CD14-positive monocyte (primary cell): ENCODE results near the gene CCNO. TPM values are rescaled to one million over a fixed set of nuclear protein-coding genes. Genes with fewer than 3 reads are reported as not detected.

Experiments used
- DNase-seq, 3 donors: peaks; one replicate each; pipeline ENCODE4 v3.0.0-alpha.2; 2011 to 2022
- H2AFZ ChIP-seq: 2 replicates; pipeline ENCODE4 v1.6.0; 2012; ENCODE audit warnings: mild to moderate bottlenecking, low read depth, low read length, inconsistent platforms; ENCODE audit not compliant: insufficient read depth, poor library complexity, severe bottlenecking
- H3K27ac ChIP-seq, 2 donors: 1 replicate in 1 of 2; 2 replicates in 1 of 2; pipeline ENCODE4 v1.5.1; 2012 to 2013; ENCODE audit warnings: low read length in 2 of 2, control low read depth in 1 of 2, inconsistent platforms in 1 of 2, low read depth in 1 of 2, mild to moderate bottlenecking in 1 of 2
- H3K27me3 ChIP-seq, 2 donors: one replicate each; pipeline versions ENCODE4 v1.6.0 to v1.6.1; 2011 to 2013; ENCODE audit warnings: low read length in 2 of 2; ENCODE audit not compliant: control insufficient read depth in 2 of 2, insufficient read depth in 2 of 2
- H3K36me3 ChIP-seq, 2 donors: replicated peaks in 1 of 2; 1 replicate in 1 of 2; 2 replicates in 1 of 2; pipeline versions ENCODE4 v1.5.1 to v1.6.1; 2012 to 2013; ENCODE audit warnings: low read length in 2 of 2, control low read depth in 1 of 2, inconsistent platforms in 1 of 2, mild to moderate bottlenecking in 1 of 2; ENCODE audit not compliant: insufficient read depth in 2 of 2, control insufficient read depth in 1 of 2
- H3K4me1 ChIP-seq, 2 donors: 1 replicate in 1 of 2; 2 replicates in 1 of 2; pipeline versions ENCODE4 v1.5.1 to v1.6.1; 2012 to 2013; ENCODE audit warnings: low read length in 2 of 2, control low read depth in 1 of 2, inconsistent platforms in 1 of 2, mild to moderate bottlenecking in 1 of 2, moderate library complexity in 1 of 2; ENCODE audit not compliant: insufficient read depth in 2 of 2, control insufficient read depth in 1 of 2
- H3K4me2 ChIP-seq: replicated peaks from 2 replicates; pipeline ENCODE3; 2012; ENCODE audit warnings: low read length, moderate library complexity, mild to moderate bottlenecking; ENCODE audit not compliant: poor library complexity, severe bottlenecking; ENCODE audit errors: extremely low read depth
- H3K4me3 ChIP-seq, 3 experiments: fragments of 200-600 bp in 1 of 3; sonication (generic) in 1 of 3; replicated peaks in 1 of 3; 1 replicate in 2 of 3; 2 replicates in 1 of 3; pipeline ENCODE4 v1.5.1; 2011 to 2013; ENCODE audit warnings: low read length in 3 of 3, mild to moderate bottlenecking in 3 of 3, control low read depth in 2 of 3, low read depth in 2 of 3, inconsistent platforms in 1 of 3, moderate library complexity in 1 of 3
- H3K79me2 ChIP-seq: 2 replicates; pipeline ENCODE4 v1.6.0; 2012; ENCODE audit warnings: mild to moderate bottlenecking, control low read depth, inconsistent platforms, low read length, moderate library complexity; ENCODE audit not compliant: insufficient read depth
- H3K9ac ChIP-seq: 2 replicates; pipeline ENCODE4 v1.6.0; 2017; ENCODE audit warnings: low read length, mild to moderate bottlenecking; ENCODE audit not compliant: insufficient read depth, poor library complexity, severe bottlenecking
- H3K9me3 ChIP-seq, 2 donors: replicated peaks in 1 of 2; 1 replicate in 1 of 2; 2 replicates in 1 of 2; pipeline versions ENCODE4 v1.5.1 to v1.6.1; 2012 to 2013; ENCODE audit warnings: low read length in 2 of 2, control low read depth in 1 of 2; ENCODE audit not compliant: control insufficient read depth in 1 of 2, insufficient read depth in 1 of 2
- H4K20me1 ChIP-seq: 2 replicates; pipeline ENCODE4 v1.6.0; 2012; ENCODE audit warnings: mild to moderate bottlenecking, low read length, control low read depth, moderate library complexity; ENCODE audit not compliant: insufficient read depth
- H3K27ac Mint-ChIP-seq, 7 donors: one replicate each; pipeline ENCODE4 v1.8.0; 2020; ENCODE audit warnings: mild to moderate bottlenecking in 7 of 7, mixed read lengths in 7 of 7, moderate library complexity in 6 of 7, inconsistent platforms in 2 of 7
- H3K27me3 Mint-ChIP-seq, 3 donors: one replicate each; pipeline ENCODE4 v1.8.0; 2021 to 2022; ENCODE audit warnings: low read depth in 3 of 3, mild to moderate bottlenecking in 3 of 3, mixed read lengths in 3 of 3, moderate library complexity in 3 of 3, inconsistent platforms in 1 of 3
- H3K36me3 Mint-ChIP-seq, 2 donors: one replicate each; pipeline ENCODE4 v1.8.0; 2020; ENCODE audit warnings: mixed read lengths in 2 of 2, inconsistent platforms in 1 of 2, mild to moderate bottlenecking in 1 of 2
- H3K4me1 Mint-ChIP-seq: one replicate; pipeline ENCODE4 v1.8.0; 2020; ENCODE audit warnings: mild to moderate bottlenecking, mixed read lengths
- H3K4me3 Mint-ChIP-seq, 2 donors: one replicate each; pipeline ENCODE4 v1.8.0; 2020; ENCODE audit warnings: mild to moderate bottlenecking in 2 of 2, mixed read lengths in 2 of 2, moderate library complexity in 1 of 2
- H3K9me3 Mint-ChIP-seq, 7 donors: one replicate each; pipeline ENCODE4 v1.8.0; 2020 to 2022; ENCODE audit warnings: mixed read lengths in 7 of 7, mild to moderate bottlenecking in 6 of 7, moderate library complexity in 6 of 7, inconsistent platforms in 2 of 7
- WGBS: methylation state at CpG from one replicate; pipeline ENCODE4 v1.1.5; 2013; ENCODE audit warnings: missing lambda C conversion rate; ENCODE audit not compliant: insufficient coverage; 5-methylcytosine and 5-hydroxymethylcytosine counted together
- intact Hi-C, 2 donors: fragments of 100-400 bp; cut with micrococcal nuclease; formaldehyde crosslinking; loops; one replicate each; pipeline versions ENCODE4 v1.15.0 to v1.15.1; 2023
- polyA plus RNA-seq, 3 donors: library from polyadenylated mRNA; depleted of rRNA in 1 of 3; unstranded in 2 of 3; stranded (reverse) in 1 of 3; fragments of 300-500 nt in 2 of 3; fragments of >200 nt in 1 of 3; fragmentation: Illumina TruSeq in 2 of 3; gene quantifications; 1 replicate in 2 of 3; 2 replicates in 1 of 3; pipeline ENCODE4 v1.2.3, GENCODE V29; 2012 to 2021
- TF ChIP-seq, protein P1 (sequence below): fragments of 200-600 bp; IDR thresholded peaks from one replicate; pipeline ENCODE4 v1.8.0; 2022; ENCODE audit warnings: antibody characterized with exemption, mild to moderate bottlenecking

The CCNO gene
- polyA plus RNA-seq, 3 donors = 0.05 TPM; not detected in 2

GRCh38 chr5:55205001-55205400 lies 28.4 kb downstream of the CCNO start:
- H3K4me1 Mint-ChIP-seq = no peaks in the 10 kb centered on the region
- H3K36me3 Mint-ChIP-seq = no peaks in the 10 kb centered on the region
- Histone ChIP-seq H3K27me3 (peaks cover 0 to 11% of the 10 kb centered on the region in 2 donors), H3K4me2 (no peak overlapping the region), H3K36me3 (no peaks in the 10 kb centered on the region), H2AFZ (no peak overlapping the region), H3K9me3 (no peaks in the 10 kb centered on the region), H3K4me1 (no peaks in the 10 kb centered on the region), H3K79me2 (no peaks in the 10 kb centered on the region), H3K27ac (no peak overlapping the region), H3K4me3 (no peak overlapping the region), H4K20me1 (no peaks in the 10 kb centered on the region), H3K9ac (no peak overlapping the region)
- no peak overlapping the region for H3K4me3 Mint-ChIP-seq
- H3K9me3 Mint-ChIP-seq = peaks cover 0 to 6% (median 2%) of the 10 kb centered on the region in 7 donors
- WGBS = 20% methylated on average over 1 of the region's 2 CpGs
- no peak for DNase-seq
- peaks cover 18 to 33% (median 21%) of the 10 kb centered on the region in 3 donors for H3K27me3 Mint-ChIP-seq
- TF ChIP-seq, protein P1, sequence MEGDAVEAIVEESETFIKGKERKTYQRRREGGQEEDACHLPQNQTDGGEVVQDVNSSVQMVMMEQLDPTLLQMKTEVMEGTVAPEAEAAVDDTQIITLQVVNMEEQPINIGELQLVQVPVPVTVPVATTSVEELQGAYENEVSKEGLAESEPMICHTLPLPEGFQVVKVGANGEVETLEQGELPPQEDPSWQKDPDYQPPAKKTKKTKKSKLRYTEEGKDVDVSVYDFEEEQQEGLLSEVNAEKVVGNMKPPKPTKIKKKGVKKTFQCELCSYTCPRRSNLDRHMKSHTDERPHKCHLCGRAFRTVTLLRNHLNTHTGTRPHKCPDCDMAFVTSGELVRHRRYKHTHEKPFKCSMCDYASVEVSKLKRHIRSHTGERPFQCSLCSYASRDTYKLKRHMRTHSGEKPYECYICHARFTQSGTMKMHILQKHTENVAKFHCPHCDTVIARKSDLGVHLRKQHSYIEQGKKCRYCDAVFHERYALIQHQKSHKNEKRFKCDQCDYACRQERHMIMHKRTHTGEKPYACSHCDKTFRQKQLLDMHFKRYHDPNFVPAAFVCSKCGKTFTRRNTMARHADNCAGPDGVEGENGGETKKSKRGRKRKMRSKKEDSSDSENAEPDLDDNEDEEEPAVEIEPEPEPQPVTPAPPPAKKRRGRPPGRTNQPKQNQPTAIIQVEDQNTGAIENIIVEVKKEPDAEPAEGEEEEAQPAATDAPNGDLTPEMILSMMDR = no peak
- no peak overlapping the region for H3K27ac Mint-ChIP-seq
- intact Hi-C loops = no loop called here

DNA sequence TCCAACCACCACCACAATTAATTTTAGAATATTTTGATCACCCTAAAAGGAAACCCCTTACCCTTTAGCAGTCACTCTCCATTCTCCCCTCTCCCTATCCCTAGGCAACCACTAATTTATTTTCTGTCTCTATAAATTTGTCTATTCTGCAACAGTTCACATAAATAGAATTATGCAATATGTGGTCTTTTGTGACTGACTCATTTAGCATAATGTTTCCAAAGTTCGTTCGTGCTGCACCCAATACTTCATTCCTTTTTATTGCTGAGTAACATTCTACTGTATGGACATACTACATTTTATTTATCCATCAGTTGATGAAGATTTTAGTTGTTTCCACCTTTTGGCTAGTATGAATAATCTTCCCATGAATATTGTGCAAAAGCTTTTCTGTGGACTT lies 42.2 kb downstream of the CCNO start:
- Histone ChIP-seq H4K20me1 (no peaks in the 10 kb centered on the region), H3K27me3 (peaks cover 43 to 52% of the 10 kb centered on the region in 2 donors), H3K27ac (no peak overlapping the region), H3K79me2 (no peaks in the 10 kb centered on the region), H3K36me3 (no peaks in the 10 kb centered on the region), H2AFZ (no peak overlapping the region), H3K4me1 (no peaks in the 10 kb centered on the region), H3K4me2 (no peak overlapping the region), H3K9ac (no peak overlapping the region), H3K9me3 (no peaks in the 10 kb centered on the region), H3K4me3 (no peak overlapping the region)
- no peak for DNase-seq
- Mint-ChIP-seq H3K27me3 (peaks cover 23 to 70% (median 30%) of the 10 kb centered on the region in 3 donors), H3K4me3 (no peak overlapping the region), H3K36me3 (no peaks in the 10 kb centered on the region), H3K27ac (no peak overlapping the region), H3K9me3 (peaks cover 0 to 2% (median 0%) of the 10 kb centered on the region in 7 donors), H3K4me1 (peaks cover 2% of the 10 kb centered on the region)
- intact Hi-C loops = no loop called here
- WGBS = no CpG with 5 or more reads among the region's 2 CpGs
- TF ChIP-seq, protein P1 = no peak
